Keratinocyte (primary cell): Measurements from ENCODE around the gene DAPK1. TPM values are rescaled to one million over a fixed set of nuclear protein-coding genes. Genes with fewer than 3 reads are reported as not detected.

ENCODE experiments used
- DNase-seq: peaks from one replicate; pipeline ENCODE4 v3.0.0-alpha.2; 2011; ENCODE audit warnings: low read depth, missing footprints, low spot score
- FAIRE-seq: peaks from 2 replicates; lab custom pipeline; 2011; peaks lifted over from hg19 to GRCh38; lab: Jason Lieb, UNC
- H2AFZ ChIP-seq: 2 replicates; pipeline ENCODE4 v1.6.0; 2012; ENCODE audit warnings: low read length, control low read depth, inconsistent platforms; ENCODE audit not compliant: control insufficient read depth
- H3K27ac ChIP-seq: 2 replicates; pipeline ENCODE4 v1.5.1; 2011; ENCODE audit warnings: low read length; ENCODE audit not compliant: control insufficient read depth, insufficient read depth
- H3K27me3 ChIP-seq: 3 replicates; pipeline ENCODE4 v1.6.0; 2011; ENCODE audit warnings: low read length; ENCODE audit not compliant: control insufficient read depth, insufficient read depth; ENCODE audit errors: extremely low read depth
- H3K36me3 ChIP-seq, 2 experiments: 2 replicates in 1 of 2; 3 replicates in 1 of 2; pipeline ENCODE4 v1.5.1; 2011; ENCODE audit warnings: low read length in 2 of 2, mild to moderate bottlenecking in 1 of 2; ENCODE audit not compliant: control insufficient read depth in 2 of 2, insufficient read depth in 2 of 2; ENCODE audit errors: extremely low read depth in 1 of 2
- H3K4me1 ChIP-seq: 3 replicates; pipeline ENCODE4 v1.5.1; 2011; ENCODE audit warnings: low read length; ENCODE audit not compliant: control insufficient read depth, insufficient read depth; ENCODE audit errors: extremely low read depth
- H3K4me2 ChIP-seq: 3 replicates; pipeline ENCODE4 v1.6.0; 2011; ENCODE audit warnings: low read depth, low read length; ENCODE audit not compliant: control insufficient read depth, insufficient read depth; ENCODE audit errors: extremely low read depth
- H3K4me3 ChIP-seq, 3 experiments: fragments of 200-600 bp in 1 of 3; sonication (generic) in 1 of 3; 2 replicates in 2 of 3; 3 replicates in 1 of 3; pipeline ENCODE4 v1.5.1; 2011 to 2016; ENCODE audit warnings: low read length in 3 of 3, mild to moderate bottlenecking in 3 of 3, control low read depth in 2 of 3, inconsistent platforms in 1 of 3, low read depth in 1 of 3, mixed read lengths in 1 of 3, mixed run types in 1 of 3, moderate library complexity in 1 of 3; ENCODE audit not compliant: control insufficient read depth in 2 of 3, insufficient read depth in 2 of 3; ENCODE audit errors: extremely low read depth in 1 of 3
- H3K79me2 ChIP-seq: 2 replicates; pipeline ENCODE4 v1.6.0; 2012; ENCODE audit warnings: low read length; ENCODE audit not compliant: control insufficient read depth, insufficient read depth
- H3K9ac ChIP-seq: 3 replicates; pipeline ENCODE4 v1.6.0; 2011; ENCODE audit warnings: low read length; ENCODE audit not compliant: control insufficient read depth, insufficient read depth; ENCODE audit errors: extremely low read depth
- H3K9me1 ChIP-seq: 3 replicates; pipeline ENCODE4 v1.6.0; 2011; ENCODE audit warnings: low read length; ENCODE audit not compliant: control insufficient read depth, insufficient read depth; ENCODE audit errors: extremely low read depth
- H3K9me3 ChIP-seq: 2 replicates; pipeline ENCODE4 v1.5.1; 2012; ENCODE audit warnings: low read depth, low read length; ENCODE audit not compliant: control insufficient read depth
- H4K20me1 ChIP-seq: 3 replicates; pipeline ENCODE4 v1.6.0; 2011; ENCODE audit warnings: low read length; ENCODE audit not compliant: control insufficient read depth, insufficient read depth; ENCODE audit errors: extremely low read depth
- EZH2 ChIP-seq: IDR thresholded peaks from one replicate; pipeline ENCODE4 v1.6.1; 2012; ENCODE audit warnings: inconsistent platforms, mild to moderate bottlenecking, low read length, moderate library complexity
- dilution Hi-C: fragments of 300-500 bp; cut with MboI; formaldehyde crosslinking; loops from one replicate; pipeline ENCODE4 v1.7.0; 2020; ENCODE audit warnings: low sequenced_read_pairs; ENCODE audit not compliant: extremely low pct_ligation_motif_present
- polyA plus RNA-seq, 5 experiments: library from polyadenylated mRNA; depleted of rRNA in 3 of 5; stranded (reverse) in 3 of 5; stranded (forward) in 1 of 5; unstranded in 1 of 5; fragments of >200 nt; gene quantifications; 1 replicate in 1 of 5; 2 replicates in 3 of 5; 3 replicates in 1 of 5; pipeline versions ENCODE4 v1.2.1 to v1.2.3, GENCODE V29; 2011 to 2012; ENCODE audit warnings: missing spikeins in 2 of 5, low read depth in 1 of 5, low replicate concordance in 1 of 5
- TF ChIP-seq, protein P1 (sequence below), 3 experiments: IDR thresholded peaks in 1 of 3; conservative IDR thresholded peaks in 1 of 3; optimal IDR thresholded peaks in 1 of 3; 2 replicates in 2 of 3; 3 replicates in 1 of 3; pipeline versions ENCODE3 to v1.5.1; 2011; ENCODE audit warnings: low read length in 3 of 3, mild to moderate bottlenecking in 3 of 3, moderate library complexity in 2 of 3, control low read depth in 1 of 3, inconsistent platforms in 1 of 3; ENCODE audit not compliant: insufficient read depth in 2 of 3; ENCODE audit errors: extremely low read depth in 1 of 3

Gene DAPK1
- polyA plus RNA-seq, 1 donor (not counting 4 experiments of a cell fraction or from before 2014, with no cell fraction given): 2.8 TPM

DNA sequence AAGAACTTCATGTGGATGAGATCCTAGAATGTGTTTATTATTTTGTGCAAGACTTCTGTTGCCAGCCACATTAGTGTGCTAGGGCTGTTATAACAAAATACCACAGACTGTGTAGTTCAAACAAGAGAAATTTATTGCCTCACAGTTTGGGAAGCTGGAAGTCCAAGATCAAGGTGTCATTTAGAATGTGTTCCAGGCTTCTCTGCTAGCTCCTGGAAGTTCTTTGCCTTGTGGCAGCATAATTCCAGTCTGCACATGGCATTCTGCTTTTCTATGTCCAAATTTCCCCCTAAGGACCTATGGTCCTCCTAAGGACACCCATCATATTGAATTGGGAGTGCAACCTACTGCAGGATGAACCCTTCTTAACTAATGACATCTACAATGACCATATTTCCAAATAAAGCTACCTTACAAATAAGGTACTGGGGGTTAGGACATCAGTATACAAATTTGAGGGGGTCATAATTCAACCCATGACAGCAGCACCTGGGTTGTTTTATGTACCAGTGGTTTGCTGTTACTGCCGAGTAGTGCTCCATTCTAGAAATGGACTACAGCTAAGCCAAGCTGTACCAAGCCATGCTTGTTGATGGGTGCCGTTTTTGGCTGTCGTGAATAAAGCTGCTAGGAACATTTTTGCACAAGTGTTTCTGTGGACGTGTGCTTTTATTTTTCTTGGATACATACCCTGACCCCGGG lies 52.7 kb downstream of the DAPK1 start:
- Histone ChIP-seq H3K79me2 (no peaks in the 10 kb centered on the region), H3K4me3 (no peak overlapping the region), H3K4me1 (no peaks in the 10 kb centered on the region), H2AFZ (no peak overlapping the region), H3K4me2 (no peak overlapping the region), H3K9me3 (no peaks in the 10 kb centered on the region), H3K36me3 (no peaks in the 10 kb centered on the region), H4K20me1 (no peaks in the 10 kb centered on the region), H3K27me3 (no peaks in the 10 kb centered on the region), H3K9me1 (no peaks in the 10 kb centered on the region), H3K9ac (no peak overlapping the region), H3K27ac (no peak overlapping the region)
- DNase-seq (no peak), FAIRE-seq (no peak)
- TF ChIP-seq EZH2: no peak
- TF ChIP-seq, protein P1, sequence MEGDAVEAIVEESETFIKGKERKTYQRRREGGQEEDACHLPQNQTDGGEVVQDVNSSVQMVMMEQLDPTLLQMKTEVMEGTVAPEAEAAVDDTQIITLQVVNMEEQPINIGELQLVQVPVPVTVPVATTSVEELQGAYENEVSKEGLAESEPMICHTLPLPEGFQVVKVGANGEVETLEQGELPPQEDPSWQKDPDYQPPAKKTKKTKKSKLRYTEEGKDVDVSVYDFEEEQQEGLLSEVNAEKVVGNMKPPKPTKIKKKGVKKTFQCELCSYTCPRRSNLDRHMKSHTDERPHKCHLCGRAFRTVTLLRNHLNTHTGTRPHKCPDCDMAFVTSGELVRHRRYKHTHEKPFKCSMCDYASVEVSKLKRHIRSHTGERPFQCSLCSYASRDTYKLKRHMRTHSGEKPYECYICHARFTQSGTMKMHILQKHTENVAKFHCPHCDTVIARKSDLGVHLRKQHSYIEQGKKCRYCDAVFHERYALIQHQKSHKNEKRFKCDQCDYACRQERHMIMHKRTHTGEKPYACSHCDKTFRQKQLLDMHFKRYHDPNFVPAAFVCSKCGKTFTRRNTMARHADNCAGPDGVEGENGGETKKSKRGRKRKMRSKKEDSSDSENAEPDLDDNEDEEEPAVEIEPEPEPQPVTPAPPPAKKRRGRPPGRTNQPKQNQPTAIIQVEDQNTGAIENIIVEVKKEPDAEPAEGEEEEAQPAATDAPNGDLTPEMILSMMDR (optimal IDR thresholded peaks at IDR 0.05 in 1 of 3, IDR thresholded peaks at IDR 0.05 in 1 of 3, conservative IDR thresholded peaks at IDR 0.05 in 1 of 3; ENCODE audit: extremely low read depth in 1 of 3, insufficient read depth in 2 of 3, low read length in 3 of 3): no peak
- dilution Hi-C loops: no loop called here

DNA sequence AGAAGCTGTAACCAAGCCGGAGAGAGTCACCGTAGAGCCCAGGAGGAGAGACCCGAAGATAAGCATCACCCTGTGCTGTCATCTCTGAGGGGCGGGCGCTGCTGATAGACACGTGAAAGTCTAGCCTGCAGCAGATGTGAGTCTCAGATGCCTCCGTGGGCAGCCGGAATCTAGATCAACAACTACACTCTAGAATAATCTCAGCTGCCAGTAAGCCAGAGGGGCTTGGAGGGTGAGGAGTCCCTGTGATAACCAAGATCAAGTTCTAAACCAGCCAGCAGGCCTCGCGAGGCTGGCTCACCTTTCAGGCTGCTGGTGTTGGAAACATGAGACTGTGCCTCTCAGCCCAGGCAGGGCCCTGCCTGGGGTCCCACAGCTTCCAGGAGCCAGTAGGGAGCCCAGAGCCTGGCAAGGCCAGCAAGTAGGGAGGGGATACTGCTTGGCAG lies 54.1 kb downstream of the DAPK1 start:
- DNase-seq: no peak
- Histone ChIP-seq H3K9me3 (no peaks in the 10 kb centered on the region), H3K4me3 (no peak overlapping the region), H3K9ac (no peak overlapping the region), H3K4me2 (no peak overlapping the region), H3K36me3 (no peaks in the 10 kb centered on the region), H3K79me2 (no peaks in the 10 kb centered on the region), H3K4me1 (no peaks in the 10 kb centered on the region), H3K9me1 (no peaks in the 10 kb centered on the region), H3K27me3 (no peaks in the 10 kb centered on the region), H3K27ac (no peak overlapping the region), H4K20me1 (no peaks in the 10 kb centered on the region), H2AFZ (no peak overlapping the region)
- no peak for FAIRE-seq
- dilution Hi-C loops: no loop called here
- TF ChIP-seq EZH2: no peak
- TF ChIP-seq, protein P1 (optimal IDR thresholded peaks at IDR 0.05 in 1 of 3, IDR thresholded peaks at IDR 0.05 in 1 of 3, conservative IDR thresholded peaks at IDR 0.05 in 1 of 3; ENCODE audit: extremely low read depth in 1 of 3, insufficient read depth in 2 of 3, low read length in 3 of 3): no peak
